Gastrocnemius medialis (tissue), 4 donors: Measurements from ENCODE around the gene UBR4. TPM values are rescaled to one million over a fixed set of nuclear protein-coding genes. Genes with fewer than 3 reads are reported as not detected.
A peak's percentile ranks its signal among the peaks of the same experiment; 100 is the strongest.

Experiments
- ATAC-seq, 2 donors: fragments of 150-250 bp; one replicate each; pipeline ENCODE4 v1.9.1; 2016
- DNase-seq, 2 donors: peaks; one replicate each; pipeline ENCODE4 v3.0.0-alpha.2; 2019
- H3K27ac ChIP-seq, 4 donors: fragments of 200-600 bp; sonication (generic); 1 replicate in 1 of 4; 2 replicates in 3 of 4; pipeline ENCODE4 v1.5.1; 2016 to 2018; ENCODE audit warnings: mild to moderate bottlenecking in 2 of 4, moderate library complexity in 1 of 4
- H3K27me3 ChIP-seq, 3 donors: fragments of 200-600 bp; sonication (generic) in 2 of 3; 1 replicate in 1 of 3; 2 replicates in 2 of 3; pipeline versions ENCODE4 v1.5.1 to v1.6.0; 2016 to 2019; ENCODE audit warnings: mild to moderate bottlenecking in 1 of 3, moderate library complexity in 1 of 3
- H3K36me3 ChIP-seq, 2 donors: fragments of 200-600 bp; sonication (generic) in 1 of 2; one replicate each; pipeline ENCODE4 v1.5.1; 2017 to 2018
- H3K4me1 ChIP-seq, 2 donors: fragments of 200-600 bp; sonication (generic) in 1 of 2; one replicate each; pipeline ENCODE4 v1.5.1; 2016 to 2017; ENCODE audit warnings: mild to moderate bottlenecking in 2 of 2
- H3K4me3 ChIP-seq, 4 donors: fragments of 200-600 bp; sonication (generic) in 3 of 4; 1 replicate in 1 of 4; 2 replicates in 3 of 4; pipeline ENCODE4 v1.5.1; 2016 to 2019; ENCODE audit warnings: mild to moderate bottlenecking in 2 of 4
- H3K9me3 ChIP-seq, 3 donors: fragments of 200-600 bp; sonication (generic) in 2 of 3; 1 replicate in 1 of 3; 2 replicates in 2 of 3; pipeline ENCODE4 v1.5.1; 2016 to 2019
- CTCF ChIP-seq, 5 experiments: fragments of 450-650 bp in 3 of 5; fragments of 200-600 bp in 2 of 5; sonication (generic) in 2 of 5; IDR thresholded peaks in 4 of 5; conservative IDR thresholded peaks in 1 of 5; 1 replicate in 4 of 5; 2 replicates in 1 of 5; pipeline ENCODE4 v1.5.1; 2016 to 2019; ENCODE audit warnings: antibody characterized with exemption in 5 of 5, mild to moderate bottlenecking in 3 of 5, moderate library complexity in 3 of 5
- POLR2A ChIP-seq, 2 donors: fragments of 450-650 bp; IDR thresholded peaks; one replicate each; pipeline ENCODE4 v1.6.1; 2017; ENCODE audit warnings: antibody characterized with exemption in 2 of 2, mild to moderate bottlenecking in 2 of 2, moderate library complexity in 2 of 2
- in situ Hi-C, 4 donors: fragments of 200-750 bp; cut with MboI; loops; one replicate each; pipeline versions ENCODE4 v1.15.0 to v1.8.0; 2017; ENCODE audit warnings: low sequenced_read_pairs in 4 of 4
- intact Hi-C: fragments of 100-400 bp; cut with DNase I; formaldehyde crosslinking; loops from one replicate; pipeline ENCODE4 v1.15.1; 2023; ENCODE audit warnings: low total_unique reads
- total RNA-seq, 4 donors: library from RNA; depleted of rRNA; stranded (reverse); fragments of >200 nt; gene quantifications; one replicate each; pipeline versions ENCODE4 v1.1.0 to v1.2.3, GENCODE V29; 2016

UBR4 gene
- total RNA-seq, 4 donors from 2014 or later: 156 to 293 (median 197) TPM

DNA sequence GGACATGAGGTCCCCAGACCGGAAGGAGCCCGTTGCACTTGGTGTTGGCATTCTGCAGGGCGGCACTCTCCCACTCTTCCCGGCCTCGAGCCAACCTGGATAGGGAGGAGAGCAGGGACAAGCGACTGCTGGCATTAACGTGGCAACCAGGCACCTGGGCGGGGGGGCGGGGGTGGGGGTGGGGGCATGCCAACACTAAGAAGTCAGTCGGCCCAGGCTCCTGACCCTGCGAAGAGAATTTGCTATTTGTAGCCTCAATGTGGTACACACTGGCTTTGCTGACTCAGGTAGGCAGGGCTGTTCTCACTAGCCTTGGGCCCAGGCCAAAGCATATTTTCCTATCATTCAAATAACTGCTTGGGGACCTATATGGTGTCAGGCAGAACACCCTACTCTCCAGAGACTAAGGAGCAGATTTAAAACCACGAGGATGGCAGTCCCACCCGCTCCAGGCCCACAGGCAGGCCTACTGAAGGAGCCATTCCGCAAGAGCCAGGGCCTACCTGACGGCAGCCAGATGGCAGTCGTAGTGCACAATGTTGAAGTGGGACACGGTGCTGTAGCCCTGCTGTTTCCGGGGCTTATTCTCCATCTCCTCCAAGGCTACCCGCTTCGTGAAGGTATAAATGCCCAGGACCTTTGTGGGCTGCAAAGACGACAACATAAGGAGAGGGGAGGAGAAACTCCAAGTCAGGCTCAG is 123.7 kb downstream of the UBR4 start:
- peak overlapping the region; percentile 79 to 90 (median 86) for H3K27ac ChIP-seq
- H3K27me3 ChIP-seq: no peaks in the 10 kb centered on the region
- peak; percentile 75 to 91 for DNase-seq
- intact Hi-C loops: loop anchor here (5.0 kb wide), 2 partner anchors 129 to 184 kb away; partner anchors contain the start of genes ALDH4A1 and IFFO2
- H3K4me3 ChIP-seq: no peak overlapping the region
- ATAC-seq: peak; percentile 53 to 55
- TF ChIP-seq POLR2A (IDR thresholded peaks at IDR 0.05) (no peak), CTCF (IDR thresholded peaks at IDR 0.05 in 4 of 5, conservative IDR thresholded peaks at IDR 0.05 in 1 of 5) (no peak)
- peaks cover 49 to 58% of the 10 kb centered on the region in 2 donors for H3K4me1 ChIP-seq
- H3K9me3 ChIP-seq: no peaks in the 10 kb centered on the region
- H3K36me3 ChIP-seq: peaks cover 2 to 81% of the 10 kb centered on the region in 2 donors
- in situ Hi-C loops: loop anchor here in 1 of 4 donors (25.0 kb wide), 1 partner anchor 174 kb away; the partner anchor contains the start of gene ALDH4A1

- Histone ChIP-seq H3K27me3 (no peaks in the 10 kb centered on the region), H3K4me3 (no peak overlapping the region), H3K9me3 (no peaks in the 10 kb centered on the region), H3K27ac (no peak overlapping the region), H3K4me1 (peaks cover 34 to 50% of the 10 kb centered on the region in 2 donors), H3K36me3 (peaks cover 2 to 100% of the 10 kb centered on the region in 2 donors)
- ATAC-seq (no peak), DNase-seq (no peak)
- in situ Hi-C loops: loop anchor here in 1 of 4 donors (25.0 kb wide), 1 partner anchor 172 kb away; the partner anchor contains the start of gene ALDH4A1
- intact Hi-C loops: no loop called here
- TF ChIP-seq POLR2A (IDR thresholded peaks at IDR 0.05) (no peak), CTCF (IDR thresholded peaks at IDR 0.05 in 4 of 5, conservative IDR thresholded peaks at IDR 0.05 in 1 of 5) (no peak)
Observed at GRCh38 chr1:19084206-19084738, 125.8 kb downstream of the UBR4 start.

DNA sequence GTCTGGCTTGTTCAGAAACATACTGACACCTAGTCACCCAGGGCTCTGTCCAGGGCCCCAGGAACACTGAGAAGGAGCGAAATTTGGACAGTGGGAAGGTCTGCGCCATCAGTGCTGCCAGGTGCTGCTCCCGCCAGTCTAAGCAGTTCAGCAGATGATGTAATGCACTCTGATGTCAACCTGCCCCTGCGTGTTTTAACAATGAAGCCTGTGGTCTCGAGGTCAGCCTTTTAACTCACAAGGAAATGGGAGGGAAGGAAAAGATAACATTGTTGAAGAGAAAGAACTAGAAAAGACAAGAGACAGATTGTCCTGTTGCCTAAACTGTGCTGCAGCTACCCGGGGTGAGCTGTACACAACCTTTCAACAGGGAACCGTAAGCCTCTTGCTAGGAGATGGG is 127.0 kb downstream of the UBR4 start:
- intact Hi-C loops: no loop called here
- Histone ChIP-seq H3K27ac (no peak overlapping the region), H3K36me3 (peaks cover 2 to 100% of the 10 kb centered on the region in 2 donors), H3K9me3 (no peaks in the 10 kb centered on the region), H3K4me3 (no peak overlapping the region), H3K27me3 (no peaks in the 10 kb centered on the region), H3K4me1 (peaks cover 25 to 38% of the 10 kb centered on the region in 2 donors)
- ATAC-seq (no peak), DNase-seq (no peak)
- TF ChIP-seq POLR2A (IDR thresholded peaks at IDR 0.05) (no peak), CTCF (IDR thresholded peaks at IDR 0.05 in 4 of 5, conservative IDR thresholded peaks at IDR 0.05 in 1 of 5) (no peak)
- in situ Hi-C loops: loop anchor here in 1 of 4 donors (25.0 kb wide), 1 partner anchor 171 kb away; the partner anchor contains the start of gene ALDH4A1

GRCh38 chr1:19081218-19081893 is 128.7 kb downstream of the UBR4 start:
- in situ Hi-C loops: loop anchor here in 1 of 4 donors (25.0 kb wide), 1 partner anchor 169 kb away; the partner anchor contains the start of gene ALDH4A1
- ATAC-seq: no peak

More at GRCh38 chr1:19081218-19081893, 128.7 kb downstream of the UBR4 start:
- no peak for TF ChIP-seq CTCF (IDR thresholded peaks at IDR 0.05 in 4 of 5, conservative IDR thresholded peaks at IDR 0.05 in 1 of 5)
- TF ChIP-seq POLR2A (IDR thresholded peaks at IDR 0.05): no peak
- Histone ChIP-seq H3K27ac (peak overlapping the region; percentile 26 to 41 (median 32)), H3K4me3 (no peak overlapping the region), H3K36me3 (peaks cover 2 to 100% of the 10 kb centered on the region in 2 donors), H3K27me3 (no peaks in the 10 kb centered on the region), H3K9me3 (no peaks in the 10 kb centered on the region), H3K4me1 (peaks cover 15 to 21% of the 10 kb centered on the region in 2 donors)
- intact Hi-C loops: no loop called here
- peak in 1 of 2 donors; percentile 20 for DNase-seq
